Esophagus muscularis mucosa (tissue), 4 donors: ENCODE results near the gene FAM234A.

Experiments used
- EP300 ChIP-seq: sonication (generic); formaldehyde crosslinking; IDR thresholded peaks from one replicate; pipeline ENCODE4 v1.6.1; 2017; ENCODE audit warnings: antibody characterized with exemption
- POLR2A ChIP-seq: fragments of 450-650 bp; IDR thresholded peaks from one replicate; pipeline ENCODE4 v1.6.1; 2017; ENCODE audit warnings: antibody characterized with exemption, moderate library complexity, mild to moderate bottlenecking, low read depth
- POLR2AphosphoS5 ChIP-seq, 2 donors: sonication (generic); formaldehyde crosslinking; IDR thresholded peaks; one replicate each; pipeline ENCODE4 v1.6.1; 2017; ENCODE audit warnings: antibody characterized with exemption in 2 of 2
- TF ChIP-seq, protein P1 (sequence below), 3 experiments: fragments of 200-600 bp in 2 of 3; fragments of 450-650 bp in 1 of 3; sonication (generic) in 2 of 3; IDR thresholded peaks; one replicate each; pipeline ENCODE4 v1.5.1; 2017 to 2019; ENCODE audit warnings: antibody characterized with exemption in 3 of 3, mild to moderate bottlenecking in 2 of 3, moderate library complexity in 1 of 3

DNA sequence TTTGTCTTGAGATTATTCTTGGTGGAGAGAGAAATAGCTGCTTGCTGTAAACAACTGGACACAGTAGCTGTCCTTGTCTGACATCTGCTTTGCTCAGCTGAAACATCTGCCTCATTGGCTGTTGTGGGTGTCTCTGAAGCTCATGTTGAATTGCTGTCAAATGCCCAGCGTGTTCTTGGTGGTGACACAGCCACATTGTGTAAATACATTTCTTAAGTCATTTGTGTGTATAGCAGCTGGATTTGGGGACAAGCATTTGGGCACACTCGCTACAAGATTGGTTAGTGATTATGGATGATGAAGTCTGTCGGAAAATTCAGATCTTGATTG lies 5.3 kb downstream of the FAM234A start:
- TF ChIP-seq, protein P1, sequence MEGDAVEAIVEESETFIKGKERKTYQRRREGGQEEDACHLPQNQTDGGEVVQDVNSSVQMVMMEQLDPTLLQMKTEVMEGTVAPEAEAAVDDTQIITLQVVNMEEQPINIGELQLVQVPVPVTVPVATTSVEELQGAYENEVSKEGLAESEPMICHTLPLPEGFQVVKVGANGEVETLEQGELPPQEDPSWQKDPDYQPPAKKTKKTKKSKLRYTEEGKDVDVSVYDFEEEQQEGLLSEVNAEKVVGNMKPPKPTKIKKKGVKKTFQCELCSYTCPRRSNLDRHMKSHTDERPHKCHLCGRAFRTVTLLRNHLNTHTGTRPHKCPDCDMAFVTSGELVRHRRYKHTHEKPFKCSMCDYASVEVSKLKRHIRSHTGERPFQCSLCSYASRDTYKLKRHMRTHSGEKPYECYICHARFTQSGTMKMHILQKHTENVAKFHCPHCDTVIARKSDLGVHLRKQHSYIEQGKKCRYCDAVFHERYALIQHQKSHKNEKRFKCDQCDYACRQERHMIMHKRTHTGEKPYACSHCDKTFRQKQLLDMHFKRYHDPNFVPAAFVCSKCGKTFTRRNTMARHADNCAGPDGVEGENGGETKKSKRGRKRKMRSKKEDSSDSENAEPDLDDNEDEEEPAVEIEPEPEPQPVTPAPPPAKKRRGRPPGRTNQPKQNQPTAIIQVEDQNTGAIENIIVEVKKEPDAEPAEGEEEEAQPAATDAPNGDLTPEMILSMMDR (IDR thresholded peaks at IDR 0.05): no peak
- TF ChIP-seq POLR2AphosphoS5 (IDR thresholded peaks at IDR 0.05): no peak
- TF ChIP-seq POLR2A: no peak
- no peak for TF ChIP-seq EP300
